H1 (cell line): Measurements from ENCODE around the gene DIAPH2. TPM values are rescaled to one million over a fixed set of nuclear protein-coding genes. Genes with fewer than 3 reads are reported as not detected.

Source experiments
- ASH2L ChIP-seq: fragments of 200-600, 300-600 bp; sonication (generic); IDR thresholded peaks from one replicate; pipeline ENCODE4 v1.7.1; 2017; ENCODE audit warnings: low read length
- BACH1 ChIP-seq: IDR thresholded peaks from 2 replicates; pipeline ENCODE4 v1.6.1; 2012; ENCODE audit warnings: low read length, improper control_type of control experiment
- CHD2 ChIP-seq: IDR thresholded peaks from 2 replicates; pipeline ENCODE4 v1.6.1; 2012; ENCODE audit warnings: low read length, improper control_type of control experiment
- CHD7 ChIP-seq: fragments of 300-600 bp; sonication (generic); IDR thresholded peaks from 2 replicates; pipeline ENCODE4 v1.7.1; 2012; ENCODE audit warnings: low read length, moderate library complexity, mild to moderate bottlenecking, inconsistent platforms; ENCODE audit not compliant: insufficient replicate concordance
- GTF2F1 ChIP-seq: IDR thresholded peaks from 2 replicates; pipeline ENCODE4 v1.6.1; 2012; ENCODE audit warnings: low read depth, low read length, improper control_type of control experiment, borderline replicate concordance
- JUN ChIP-seq: IDR thresholded peaks from 2 replicates; pipeline ENCODE4 v1.6.1; 2011; ENCODE audit warnings: low read depth, mild to moderate bottlenecking, improper control_type of control experiment, low read length
- JUND ChIP-seq: IDR thresholded peaks from 2 replicates; pipeline ENCODE4 v1.6.1; 2011; ENCODE audit warnings: mild to moderate bottlenecking, improper control_type of control experiment, low read length
- SIN3A ChIP-seq, 2 experiments: IDR thresholded peaks in 1 of 2; conservative IDR thresholded peaks in 1 of 2; 2 replicates each; pipeline ENCODE4 v1.6.1; 2011 to 2012; ENCODE audit warnings: low read length in 2 of 2, improper control_type of control experiment in 1 of 2, low read depth in 1 of 2, mild to moderate bottlenecking in 1 of 2
- SP4 ChIP-seq: IDR thresholded peaks from 2 replicates; pipeline ENCODE4 v1.6.1; 2012; ENCODE audit warnings: low read length, inconsistent platforms
- TCF12 ChIP-seq: IDR thresholded peaks from 2 replicates; pipeline ENCODE4 v1.6.1; 2011; ENCODE audit warnings: low read depth, mild to moderate bottlenecking, low read length
- polyA plus RNA-seq, 7 experiments: library from polyadenylated mRNA; depleted of rRNA in 3 of 7; stranded (reverse) in 5 of 7; unstranded in 2 of 7; fragments of >200 nt in 5 of 7; fragments of 200-250 nt in 2 of 7; gene quantifications; 1 replicate in 5 of 7; 2 replicates in 1 of 7; 4 replicates in 1 of 7; pipeline versions ENCODE4 v1.2.1 to v1.2.3, GENCODE V29; 2011 to 2013; ENCODE audit warnings: missing spikeins in 2 of 7, mixed read lengths in 2 of 7
- total RNA-seq: library from RNA; stranded (reverse); fragmentation: NEBNext Ultra II Directional; extraction: Animal tissue kit (Norgen Biotek cat#: 25700); gene quantifications from 2 replicates; pipeline ENCODE4 v1.2.1, GENCODE V29; 2021

Gene DIAPH2
- total and polyA plus RNA-seq, 2 of the 8 experiments (the other 6 are each of a cell fraction or from before 2014, with no cell fraction given): 4.4 to 24.3 TPM

GRCh38 chrX:97372001-97372766, 687.5 kb downstream of the DIAPH2 start (continued):
- TF ChIP-seq TCF12: no peak
- TF ChIP-seq GTF2F1: no peak
- TF ChIP-seq BACH1: no peak
- no peak for TF ChIP-seq CHD7
- TF ChIP-seq JUND: no peak
- TF ChIP-seq JUN: no peak
- no peak for TF ChIP-seq SIN3A (conservative IDR thresholded peaks at IDR 0.05 in 1 of 2, IDR thresholded peaks at IDR 0.05 in 1 of 2; ENCODE audit: low read depth in 1 of 2, low read length in 2 of 2)
- TF ChIP-seq SP4: no peak
- no peak for TF ChIP-seq ASH2L
- no peak for TF ChIP-seq CHD2
